Keratinocyte (primary cell): ENCODE measurements around the gene BNC2. TPM values are rescaled to one million over a fixed set of nuclear protein-coding genes. Genes with fewer than 3 reads are reported as not detected.

Source experiments
- DNase-seq: peaks from one replicate; pipeline ENCODE4 v3.0.0-alpha.2; 2011; ENCODE audit warnings: low read depth, missing footprints, low spot score
- FAIRE-seq: peaks from 2 replicates; lab custom pipeline; 2011; peaks lifted over from hg19 to GRCh38; lab: Jason Lieb, UNC
- H2AFZ ChIP-seq: 2 replicates; pipeline ENCODE4 v1.6.0; 2012; ENCODE audit warnings: low read length, control low read depth, inconsistent platforms; ENCODE audit not compliant: control insufficient read depth
- H3K27ac ChIP-seq: 2 replicates; pipeline ENCODE4 v1.5.1; 2011; ENCODE audit warnings: low read length; ENCODE audit not compliant: control insufficient read depth, insufficient read depth
- H3K27me3 ChIP-seq: 3 replicates; pipeline ENCODE4 v1.6.0; 2011; ENCODE audit warnings: low read length; ENCODE audit not compliant: control insufficient read depth, insufficient read depth; ENCODE audit errors: extremely low read depth
- H3K36me3 ChIP-seq, 2 experiments: 2 replicates in 1 of 2; 3 replicates in 1 of 2; pipeline ENCODE4 v1.5.1; 2011; ENCODE audit warnings: low read length in 2 of 2, mild to moderate bottlenecking in 1 of 2; ENCODE audit not compliant: control insufficient read depth in 2 of 2, insufficient read depth in 2 of 2; ENCODE audit errors: extremely low read depth in 1 of 2
- H3K4me1 ChIP-seq: 3 replicates; pipeline ENCODE4 v1.5.1; 2011; ENCODE audit warnings: low read length; ENCODE audit not compliant: control insufficient read depth, insufficient read depth; ENCODE audit errors: extremely low read depth
- H3K4me2 ChIP-seq: 3 replicates; pipeline ENCODE4 v1.6.0; 2011; ENCODE audit warnings: low read depth, low read length; ENCODE audit not compliant: control insufficient read depth, insufficient read depth; ENCODE audit errors: extremely low read depth
- H3K4me3 ChIP-seq, 3 experiments: fragments of 200-600 bp in 1 of 3; sonication (generic) in 1 of 3; 2 replicates in 2 of 3; 3 replicates in 1 of 3; pipeline ENCODE4 v1.5.1; 2011 to 2016; ENCODE audit warnings: low read length in 3 of 3, mild to moderate bottlenecking in 3 of 3, control low read depth in 2 of 3, inconsistent platforms in 1 of 3, low read depth in 1 of 3, mixed read lengths in 1 of 3, mixed run types in 1 of 3, moderate library complexity in 1 of 3; ENCODE audit not compliant: control insufficient read depth in 2 of 3, insufficient read depth in 2 of 3; ENCODE audit errors: extremely low read depth in 1 of 3
- H3K79me2 ChIP-seq: 2 replicates; pipeline ENCODE4 v1.6.0; 2012; ENCODE audit warnings: low read length; ENCODE audit not compliant: control insufficient read depth, insufficient read depth
- H3K9ac ChIP-seq: 3 replicates; pipeline ENCODE4 v1.6.0; 2011; ENCODE audit warnings: low read length; ENCODE audit not compliant: control insufficient read depth, insufficient read depth; ENCODE audit errors: extremely low read depth
- H3K9me1 ChIP-seq: 3 replicates; pipeline ENCODE4 v1.6.0; 2011; ENCODE audit warnings: low read length; ENCODE audit not compliant: control insufficient read depth, insufficient read depth; ENCODE audit errors: extremely low read depth
- H3K9me3 ChIP-seq: 2 replicates; pipeline ENCODE4 v1.5.1; 2012; ENCODE audit warnings: low read depth, low read length; ENCODE audit not compliant: control insufficient read depth
- H4K20me1 ChIP-seq: 3 replicates; pipeline ENCODE4 v1.6.0; 2011; ENCODE audit warnings: low read length; ENCODE audit not compliant: control insufficient read depth, insufficient read depth; ENCODE audit errors: extremely low read depth
- EZH2 ChIP-seq: IDR thresholded peaks from one replicate; pipeline ENCODE4 v1.6.1; 2012; ENCODE audit warnings: inconsistent platforms, mild to moderate bottlenecking, low read length, moderate library complexity
- dilution Hi-C: fragments of 300-500 bp; cut with MboI; formaldehyde crosslinking; loops from one replicate; pipeline ENCODE4 v1.7.0; 2020; ENCODE audit warnings: low sequenced_read_pairs; ENCODE audit not compliant: extremely low pct_ligation_motif_present
- polyA plus RNA-seq, 5 experiments: library from polyadenylated mRNA; depleted of rRNA in 3 of 5; stranded (reverse) in 3 of 5; stranded (forward) in 1 of 5; unstranded in 1 of 5; fragments of >200 nt; gene quantifications; 1 replicate in 1 of 5; 2 replicates in 3 of 5; 3 replicates in 1 of 5; pipeline versions ENCODE4 v1.2.1 to v1.2.3, GENCODE V29; 2011 to 2012; ENCODE audit warnings: missing spikeins in 2 of 5, low read depth in 1 of 5, low replicate concordance in 1 of 5
- TF ChIP-seq, protein P1 (sequence below), 3 experiments: IDR thresholded peaks in 1 of 3; conservative IDR thresholded peaks in 1 of 3; optimal IDR thresholded peaks in 1 of 3; 2 replicates in 2 of 3; 3 replicates in 1 of 3; pipeline versions ENCODE3 to v1.5.1; 2011; ENCODE audit warnings: low read length in 3 of 3, mild to moderate bottlenecking in 3 of 3, moderate library complexity in 2 of 3, control low read depth in 1 of 3, inconsistent platforms in 1 of 3; ENCODE audit not compliant: insufficient read depth in 2 of 3; ENCODE audit errors: extremely low read depth in 1 of 3

Gene BNC2
- polyA plus RNA-seq, 1 donor (not counting 4 experiments of a cell fraction or from before 2014, with no cell fraction given), result 1.1 TPM

DNA sequence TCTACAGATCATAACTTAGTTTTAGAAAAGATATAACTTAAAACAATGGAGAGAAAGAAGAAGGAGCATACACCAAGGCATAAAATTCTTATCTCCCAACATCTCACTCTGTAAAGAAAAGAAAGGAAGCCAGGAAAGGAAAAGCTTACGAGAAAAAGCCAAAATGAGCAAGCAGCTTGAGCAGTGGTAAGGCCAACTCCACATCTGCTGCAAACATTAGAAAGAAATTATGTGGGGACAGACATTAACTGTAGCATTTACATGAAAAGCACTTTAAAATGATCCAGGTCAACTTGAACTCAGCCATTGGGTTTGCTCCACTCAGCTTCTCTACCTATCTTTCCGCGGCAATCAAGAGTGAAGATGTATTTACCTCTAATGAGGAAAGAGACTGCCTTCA is 176.9 kb downstream of the BNC2 start:
- FAIRE-seq, result no peak
- H3K79me2 ChIP-seq, result no peaks in the 10 kb centered on the region

GRCh38 chr9:16690628-16691027 is 179.8 kb downstream of the BNC2 start:
- Histone ChIP-seq H4K20me1 (no peaks in the 10 kb centered on the region), H3K4me1 (no peaks in the 10 kb centered on the region), H3K27me3 (no peaks in the 10 kb centered on the region), H3K9ac (no peak overlapping the region), H3K4me3 (no peak overlapping the region), H3K79me2 (no peaks in the 10 kb centered on the region), H2AFZ (no peak overlapping the region), H3K9me3 (no peaks in the 10 kb centered on the region), H3K9me1 (no peaks in the 10 kb centered on the region), H3K4me2 (no peak overlapping the region), H3K36me3 (no peaks in the 10 kb centered on the region), H3K27ac (no peak overlapping the region)
- DNase-seq (no peak), FAIRE-seq (no peak)
- TF ChIP-seq EZH2, result no peak
- TF ChIP-seq, protein P1, sequence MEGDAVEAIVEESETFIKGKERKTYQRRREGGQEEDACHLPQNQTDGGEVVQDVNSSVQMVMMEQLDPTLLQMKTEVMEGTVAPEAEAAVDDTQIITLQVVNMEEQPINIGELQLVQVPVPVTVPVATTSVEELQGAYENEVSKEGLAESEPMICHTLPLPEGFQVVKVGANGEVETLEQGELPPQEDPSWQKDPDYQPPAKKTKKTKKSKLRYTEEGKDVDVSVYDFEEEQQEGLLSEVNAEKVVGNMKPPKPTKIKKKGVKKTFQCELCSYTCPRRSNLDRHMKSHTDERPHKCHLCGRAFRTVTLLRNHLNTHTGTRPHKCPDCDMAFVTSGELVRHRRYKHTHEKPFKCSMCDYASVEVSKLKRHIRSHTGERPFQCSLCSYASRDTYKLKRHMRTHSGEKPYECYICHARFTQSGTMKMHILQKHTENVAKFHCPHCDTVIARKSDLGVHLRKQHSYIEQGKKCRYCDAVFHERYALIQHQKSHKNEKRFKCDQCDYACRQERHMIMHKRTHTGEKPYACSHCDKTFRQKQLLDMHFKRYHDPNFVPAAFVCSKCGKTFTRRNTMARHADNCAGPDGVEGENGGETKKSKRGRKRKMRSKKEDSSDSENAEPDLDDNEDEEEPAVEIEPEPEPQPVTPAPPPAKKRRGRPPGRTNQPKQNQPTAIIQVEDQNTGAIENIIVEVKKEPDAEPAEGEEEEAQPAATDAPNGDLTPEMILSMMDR (optimal IDR thresholded peaks at IDR 0.05 in 1 of 3, IDR thresholded peaks at IDR 0.05 in 1 of 3, conservative IDR thresholded peaks at IDR 0.05 in 1 of 3; ENCODE audit: extremely low read depth in 1 of 3, insufficient read depth in 2 of 3, low read length in 3 of 3), result no peak
- dilution Hi-C loops, result no loop called here

More for the DNA sequence above, 176.9 kb downstream of the BNC2 start:
- H3K9ac ChIP-seq, result no peak overlapping the region
- H3K36me3 ChIP-seq, result no peaks in the 10 kb centered on the region
- no peaks in the 10 kb centered on the region for H3K4me1 ChIP-seq
- no peaks in the 10 kb centered on the region for H3K9me3 ChIP-seq
- no peak overlapping the region for H3K4me2 ChIP-seq
- dilution Hi-C loops, result no loop called here
- TF ChIP-seq, protein P1 (optimal IDR thresholded peaks at IDR 0.05 in 1 of 3, IDR thresholded peaks at IDR 0.05 in 1 of 3, conservative IDR thresholded peaks at IDR 0.05 in 1 of 3; ENCODE audit: extremely low read depth in 1 of 3, insufficient read depth in 2 of 3, low read length in 3 of 3), result no peak
- no peak for TF ChIP-seq EZH2
- H3K27ac ChIP-seq, result no peak overlapping the region
- H4K20me1 ChIP-seq, result no peaks in the 10 kb centered on the region
- H3K4me3 ChIP-seq, result no peak overlapping the region
- no peak overlapping the region for H2AFZ ChIP-seq
- no peaks in the 10 kb centered on the region for H3K9me1 ChIP-seq
- no peak for DNase-seq
- no peaks in the 10 kb centered on the region for H3K27me3 ChIP-seq
